PFSK-1 (cell line): Measurements from ENCODE around the gene SLC36A2.

Source experiments
- POLR2AphosphoS5 ChIP-seq: IDR thresholded peaks from 2 replicates; pipeline ENCODE4 v1.6.1; 2012; ENCODE audit warnings: low read depth, mild to moderate bottlenecking, control low read depth, low read length, moderate library complexity
- REST ChIP-seq, 2 experiments: IDR thresholded peaks; 2 replicates each; pipeline versions ENCODE4 v1.6.1 to v1.8.0; 2011 to 2012; ENCODE audit warnings: low read depth in 2 of 2, low read length in 2 of 2, control low read depth in 1 of 2, inconsistent platforms in 1 of 2, mild to moderate bottlenecking in 1 of 2, moderate library complexity in 1 of 2; ENCODE audit not compliant: insufficient read depth in 1 of 2
- SIN3A ChIP-seq: IDR thresholded peaks from 2 replicates; pipeline ENCODE4 v1.6.1; 2012; ENCODE audit warnings: mild to moderate bottlenecking, low read length, moderate library complexity, borderline replicate concordance; ENCODE audit not compliant: insufficient read depth
- TAF1 ChIP-seq: IDR thresholded peaks from 2 replicates; pipeline ENCODE4 v1.6.1; 2012; ENCODE audit warnings: low read length, control low read depth, borderline replicate concordance; ENCODE audit not compliant: insufficient read depth

GRCh38 chr5:151374539-151374938, 27.2 kb upstream of the SLC36A2 start:
- no peak for TF ChIP-seq POLR2AphosphoS5
- TF ChIP-seq SIN3A, result no peak
- no peak for TF ChIP-seq TAF1
- no peak for TF ChIP-seq REST (IDR thresholded peaks at IDR 0.05; ENCODE audit: insufficient read depth in 1 of 2, low read depth in 2 of 2, low read length in 2 of 2)
